ENCODE data around the gene TMEM125.

The TMEM125 gene

DNA sequence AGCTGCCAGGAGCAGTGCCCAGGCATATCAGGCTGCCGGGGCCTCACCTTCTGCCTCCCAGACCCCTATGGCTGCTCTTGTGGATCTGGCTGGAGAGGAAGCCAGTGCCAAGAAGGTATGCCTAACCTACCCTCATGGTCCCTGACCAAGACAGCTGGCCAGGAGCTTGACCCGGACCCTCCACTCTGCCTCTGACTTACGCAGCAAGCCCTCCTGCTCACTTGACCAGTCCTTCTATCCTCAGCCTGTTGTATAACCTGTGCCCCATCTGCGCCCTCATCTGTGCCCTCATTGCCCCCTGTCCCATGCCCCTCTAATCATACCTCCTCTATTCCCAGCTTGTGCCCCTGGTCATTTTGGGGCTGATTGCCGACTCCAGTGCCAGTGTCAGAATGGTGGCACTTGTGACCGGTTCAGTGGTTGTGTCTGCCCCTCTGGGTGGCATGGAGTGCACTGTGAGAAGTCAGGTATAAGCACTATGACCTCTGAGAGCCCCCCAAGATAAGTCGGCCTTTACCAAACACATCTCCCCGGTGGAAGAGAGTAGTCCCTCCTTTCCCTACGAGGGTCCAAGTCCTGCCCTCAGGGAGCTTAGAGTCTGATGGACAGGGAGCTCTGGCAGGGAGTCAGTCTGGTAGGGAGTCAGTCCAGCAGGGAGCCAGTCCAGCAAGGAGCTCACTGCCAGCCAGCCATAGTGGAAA, 37.8 kb downstream of the TMEM125 start:
- H3K4me2 ChIP-seq (ENCODE audit: low read length) = no peak overlapping the region
- H3K4me1 ChIP-seq (ENCODE audit: control insufficient read depth, low read length) = peaks cover 5% of the 10 kb centered on the region; the same call in 1 of the 2 replicates
- no peak overlapping the region for H3K4me3 ChIP-seq (ENCODE audit: low read length)
- no peaks in the 10 kb centered on the region for H3K79me2 ChIP-seq (ENCODE audit: control insufficient read depth, low read length)
- 0 out of 2 replicates have a peak, but pooled peaks cover 2% of the 10 kb centered on the region for H3K27me3 ChIP-seq (ENCODE audit: control insufficient read depth, low read length)
- no peaks in the 10 kb centered on the region for H3F3A ChIP-seq (ENCODE audit: control insufficient read depth, insufficient read depth)
- H3K9me2 ChIP-seq (replicated peaks; ENCODE audit: control insufficient read depth, low read length) = no peaks in the 10 kb centered on the region
- no peaks in the 10 kb centered on the region for H3K36me3 ChIP-seq (ENCODE audit: control insufficient read depth, low read length)
- no peaks in the 10 kb centered on the region for H4K20me1 ChIP-seq (ENCODE audit: control insufficient read depth, insufficient read depth, low read depth, low read length)
- no peak overlapping the region for H3K27ac ChIP-seq (ENCODE audit: low read depth, low read length)
- TF ChIP-seq EZH2phosphoT487 (IDR thresholded peaks at IDR 0.05; ENCODE audit: borderline replicate concordance, low read length) (no peak), CTCF (IDR thresholded peaks at IDR 0.05; ENCODE audit: low read depth, low read length, poor library complexity, severe bottlenecking) (no peak)
- no peaks in the 10 kb centered on the region for H3K9me3 ChIP-seq (ENCODE audit: control insufficient read depth, insufficient read depth, low read length)

- H3K4me3 ChIP-seq (ENCODE audit: low read length) = no peak overlapping the region
- no peak overlapping the region for H3K27ac ChIP-seq (ENCODE audit: low read depth, low read length)
- no peaks in the 10 kb centered on the region for H3F3A ChIP-seq (ENCODE audit: control insufficient read depth, insufficient read depth)
- H3K9me3 ChIP-seq (ENCODE audit: control insufficient read depth, insufficient read depth, low read length) = no peaks in the 10 kb centered on the region
- H3K79me2 ChIP-seq (ENCODE audit: control insufficient read depth, low read length) = no peaks in the 10 kb centered on the region
- TF ChIP-seq CTCF (IDR thresholded peaks at IDR 0.05; ENCODE audit: low read depth, low read length, poor library complexity, severe bottlenecking) (no peak), EZH2phosphoT487 (IDR thresholded peaks at IDR 0.05; ENCODE audit: borderline replicate concordance, low read length) (no peak)
- no peaks in the 10 kb centered on the region for H4K20me1 ChIP-seq (ENCODE audit: control insufficient read depth, insufficient read depth, low read depth, low read length)
- peaks cover 5% of the 10 kb centered on the region; the same call in 1 of the 2 replicates for H3K4me1 ChIP-seq (ENCODE audit: control insufficient read depth, low read length)
- no peaks in the 10 kb centered on the region for H3K27me3 ChIP-seq (ENCODE audit: control insufficient read depth, low read length)
- H3K4me2 ChIP-seq (ENCODE audit: low read length) = no peak overlapping the region
- no peaks in the 10 kb centered on the region for H3K9me2 ChIP-seq (replicated peaks; ENCODE audit: control insufficient read depth, low read length)
- H3K36me3 ChIP-seq (ENCODE audit: control insufficient read depth, low read length) = no peaks in the 10 kb centered on the region
These were observed 39.0 kb downstream of the TMEM125 start for GRCh38 chr1:43308635-43309404.

DNA sequence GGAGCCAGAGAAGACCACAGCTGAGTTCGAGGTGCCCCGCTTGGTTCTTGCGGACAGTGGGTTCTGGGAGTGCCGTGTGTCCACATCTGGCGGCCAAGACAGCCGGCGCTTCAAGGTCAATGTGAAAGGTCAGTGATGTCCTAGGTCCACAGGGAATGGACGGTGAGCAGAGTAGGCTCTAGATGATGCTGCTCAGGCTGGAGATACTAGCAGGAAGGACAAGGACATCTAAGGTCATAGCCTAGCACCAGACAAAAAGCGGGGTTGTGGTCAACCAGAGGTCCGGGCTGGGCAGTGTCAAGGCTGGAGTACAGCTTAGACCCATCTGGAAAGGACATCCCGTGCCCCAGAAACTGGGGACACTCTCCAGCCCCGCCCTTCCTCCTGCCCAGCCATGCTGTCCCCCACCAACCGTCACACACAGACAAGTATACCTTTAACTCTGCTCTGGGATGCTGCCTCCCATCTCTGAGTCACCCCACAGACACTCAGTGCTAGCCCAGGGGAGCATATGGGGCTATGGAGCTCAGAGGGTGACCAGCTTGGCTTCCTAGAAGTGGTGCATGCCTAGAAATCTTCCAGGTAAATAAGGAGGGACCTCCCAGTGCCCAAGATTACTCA, 39.7 kb downstream of the TMEM125 start:
- Histone ChIP-seq H3K9me2 (replicated peaks; ENCODE audit: control insufficient read depth, low read length) (no peaks in the 10 kb centered on the region), H3K36me3 (ENCODE audit: control insufficient read depth, low read length) (no peaks in the 10 kb centered on the region), H3K79me2 (ENCODE audit: control insufficient read depth, low read length) (no peaks in the 10 kb centered on the region), H3K9me3 (ENCODE audit: control insufficient read depth, insufficient read depth, low read length) (no peaks in the 10 kb centered on the region), H3K4me3 (ENCODE audit: low read length) (no peak overlapping the region), H3K27me3 (ENCODE audit: control insufficient read depth, low read length) (no peaks in the 10 kb centered on the region), H3K4me2 (ENCODE audit: low read length) (no peak overlapping the region), H3F3A (ENCODE audit: control insufficient read depth, insufficient read depth) (no peaks in the 10 kb centered on the region), H4K20me1 (ENCODE audit: control insufficient read depth, insufficient read depth, low read depth, low read length) (no peaks in the 10 kb centered on the region), H3K4me1 (ENCODE audit: control insufficient read depth, low read length) (peaks cover 5% of the 10 kb centered on the region; the same call in 1 of the 2 replicates), H3K27ac (ENCODE audit: low read depth, low read length) (no peak overlapping the region)
- TF ChIP-seq CTCF (IDR thresholded peaks at IDR 0.05; ENCODE audit: low read depth, low read length, poor library complexity, severe bottlenecking) (no peak), EZH2phosphoT487 (IDR thresholded peaks at IDR 0.05; ENCODE audit: borderline replicate concordance, low read length) (no peak)
